Measurements from ENCODE around the gene TMEM209.

The TMEM209 gene

GRCh38 chr7:130143986-130144311, 61.3 kb downstream of the TMEM209 start:
- DNase-seq (ENCODE audit: low read depth in 2 of 2), result no peak

DNA sequence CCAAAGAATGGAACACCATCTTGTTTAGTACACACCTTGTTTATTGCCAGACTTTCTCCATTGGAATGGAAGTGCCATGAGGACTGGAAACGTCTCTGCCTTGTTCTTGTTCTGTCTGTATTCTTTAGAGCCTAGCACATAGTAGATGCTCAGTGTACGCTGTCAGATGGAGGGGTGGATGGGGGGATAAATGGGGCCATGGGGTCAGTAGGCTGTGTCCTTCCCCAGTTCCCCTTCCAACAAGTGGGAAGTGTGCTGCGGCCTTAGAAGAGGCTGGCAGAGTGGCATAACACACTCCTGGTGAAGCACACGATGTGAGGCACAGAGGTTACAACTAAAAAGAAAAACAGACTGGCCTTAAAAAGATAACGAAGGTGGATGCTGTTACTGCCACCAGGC, 61.9 kb downstream of the TMEM209 start:
- DNase-seq (ENCODE audit: low read depth in 2 of 2), result no peak

GRCh38 chr7:130142654-130143333, 62.4 kb downstream of the TMEM209 start:
- no peak for DNase-seq (ENCODE audit: low read depth in 2 of 2)

DNA sequence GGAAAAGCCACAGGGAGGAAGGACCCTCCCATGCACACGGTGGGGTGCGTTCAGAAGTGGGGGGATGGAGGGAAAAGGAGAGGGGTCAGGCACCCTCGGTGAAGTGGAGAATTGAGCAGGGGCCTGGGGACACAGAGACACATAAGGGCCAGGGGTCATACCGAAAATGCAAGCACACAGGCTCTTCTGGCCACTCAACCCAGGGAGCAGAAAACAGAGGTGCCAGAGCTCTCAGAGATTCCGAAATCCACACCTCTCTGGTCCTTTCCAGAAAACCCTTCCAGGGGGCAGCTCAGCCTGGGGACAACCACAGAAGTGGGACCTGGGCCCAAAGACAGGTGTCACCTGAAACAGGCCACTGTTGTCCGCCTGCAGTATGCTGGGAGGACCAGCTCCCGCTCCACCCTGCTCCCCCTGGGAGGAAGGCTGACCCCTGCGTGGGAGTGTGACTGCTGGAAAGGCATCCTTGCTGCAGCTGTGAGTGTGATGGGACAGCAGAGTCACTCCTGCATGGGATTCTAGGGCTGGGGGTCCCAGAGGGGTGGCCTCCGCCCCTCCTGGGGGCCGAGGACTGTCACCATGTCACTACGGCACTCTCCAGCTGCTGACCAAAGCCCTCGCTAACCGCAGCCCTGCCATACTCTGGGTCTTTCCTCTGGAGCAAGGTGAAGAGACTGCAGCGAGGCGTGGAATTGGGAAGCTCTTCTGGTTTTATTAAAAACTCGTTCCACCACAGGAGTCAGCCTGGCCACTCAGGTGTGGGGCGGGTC, 63.1 kb downstream of the TMEM209 start:
- no peak for DNase-seq (ENCODE audit: low read depth in 2 of 2)

- DNase-seq (ENCODE audit: low read depth in 2 of 2), result no peak
Measured at GRCh38 chr7:130141161-130141883, 63.9 kb downstream of the TMEM209 start.

- no peak for DNase-seq (ENCODE audit: low read depth in 2 of 2)
Measured at GRCh38 chr7:130140551-130141160, 64.5 kb downstream of the TMEM209 start.

DNA sequence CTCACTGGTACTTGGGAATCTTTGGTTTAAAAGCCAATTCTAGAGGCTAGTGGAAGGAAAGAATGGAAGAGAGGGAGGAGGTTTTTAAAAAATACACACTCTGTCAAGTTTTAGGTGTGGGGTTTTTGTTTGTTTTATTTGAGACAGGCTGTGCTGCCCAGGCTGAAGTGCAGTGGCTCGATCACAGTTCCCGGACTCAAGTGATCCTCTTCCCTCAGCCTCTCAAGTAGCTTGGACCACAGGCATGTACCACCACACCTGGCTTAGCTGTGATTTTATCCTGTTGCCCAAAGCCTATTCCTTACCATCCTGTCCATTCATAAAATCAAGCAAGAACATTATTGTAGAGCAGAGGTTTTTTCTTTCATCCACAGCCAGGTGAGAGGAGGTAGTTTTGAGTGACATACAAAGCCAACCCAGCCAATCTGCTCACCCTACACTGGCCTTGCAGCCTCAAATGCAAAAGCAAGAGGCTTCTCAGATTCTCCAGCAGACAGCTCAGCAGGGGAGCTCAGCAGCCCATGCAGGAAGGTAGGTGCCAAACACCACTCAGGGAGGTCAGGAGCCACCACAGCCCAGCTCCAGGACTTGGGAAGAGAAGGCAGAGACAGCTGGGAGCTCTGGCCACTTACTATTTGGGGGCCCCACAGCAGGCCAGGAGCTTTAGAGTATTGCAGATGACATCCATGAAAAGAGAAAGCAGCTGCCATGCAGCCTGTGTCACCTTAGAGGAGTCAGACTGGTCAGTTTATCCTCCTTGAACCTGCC, 65.8 kb downstream of the TMEM209 start:
- DNase-seq (ENCODE audit: low read depth in 2 of 2), result no peak

- no peak for DNase-seq (ENCODE audit: low read depth in 2 of 2)
Measured at GRCh38 chr7:130137207-130137606, 68.0 kb downstream of the TMEM209 start.

DNA sequence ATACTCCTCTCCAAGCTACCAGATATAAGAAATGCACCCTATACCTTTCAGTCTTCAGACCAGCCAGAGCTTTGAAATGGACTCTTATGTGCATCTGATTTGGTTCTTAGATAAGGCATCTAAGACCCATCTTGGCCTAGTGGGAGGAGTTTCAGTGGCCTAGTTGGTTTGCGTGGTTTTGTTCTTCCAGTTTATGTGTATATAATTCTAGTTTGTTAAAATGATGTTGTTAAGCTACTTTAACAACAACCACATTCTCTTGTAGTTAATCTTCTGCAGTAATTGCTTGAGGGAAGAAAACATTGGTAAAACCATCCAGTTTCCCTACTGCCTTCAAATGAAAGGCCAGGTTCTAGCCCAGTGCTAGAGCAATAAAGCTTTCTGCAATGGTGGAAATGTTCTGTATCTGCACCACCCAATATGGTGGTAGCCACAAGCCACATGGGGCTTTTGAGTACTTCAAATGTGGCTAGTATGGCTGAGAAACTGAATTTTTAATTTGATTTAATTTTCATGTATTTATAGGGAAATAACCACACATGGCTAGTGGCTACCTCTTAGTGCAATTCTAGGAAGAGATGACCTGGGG, 68.5 kb downstream of the TMEM209 start:
- DNase-seq (ENCODE audit: low read depth in 2 of 2), result no peak

DNA sequence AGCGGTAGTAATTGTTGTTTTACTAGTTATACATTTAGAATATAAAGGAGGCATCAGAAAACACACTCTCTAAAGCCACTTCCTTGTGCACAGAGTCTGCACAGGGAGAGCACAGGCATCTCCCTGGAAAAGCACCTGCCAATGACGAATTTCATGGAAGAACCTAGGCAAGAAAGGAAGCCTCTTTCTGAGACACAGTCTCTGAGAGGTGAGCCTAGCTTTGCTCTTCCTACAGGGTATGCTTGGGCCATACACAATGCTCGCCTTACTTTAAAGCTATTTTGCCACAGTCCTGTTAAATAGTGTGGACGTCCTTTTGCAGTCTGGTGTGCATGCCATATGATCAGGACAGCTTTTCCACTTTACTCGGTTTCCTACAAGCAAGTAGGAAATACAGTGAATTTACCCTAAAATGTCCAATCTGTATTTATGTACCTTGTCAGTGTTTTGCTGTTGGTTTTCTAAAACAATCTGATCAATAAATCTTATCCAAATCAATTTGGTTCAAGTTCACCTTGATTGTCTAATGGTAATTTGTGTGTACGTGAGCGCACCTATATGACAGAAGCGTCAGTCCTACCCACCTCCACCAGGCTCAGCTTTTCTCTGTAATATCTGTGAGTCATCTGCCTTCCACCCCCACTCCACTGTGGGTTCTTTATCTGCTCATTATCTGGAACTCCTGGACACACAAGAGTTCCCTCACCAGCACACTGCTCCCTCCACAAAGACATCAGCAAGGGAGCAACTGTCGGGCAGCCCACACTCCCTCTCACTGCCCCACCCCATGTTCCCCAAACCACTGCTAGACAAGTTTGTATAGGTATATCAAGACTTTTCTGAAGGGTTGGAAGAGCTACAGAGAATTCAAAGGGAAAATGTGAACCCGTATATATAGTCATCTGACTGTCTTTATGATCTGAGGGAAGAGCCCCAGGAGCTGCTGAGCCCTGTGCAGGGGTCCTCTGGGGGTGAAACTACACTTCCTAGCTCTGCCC, 69.7 kb downstream of the TMEM209 start:
- DNase-seq (ENCODE audit: low read depth in 2 of 2), result no peak

GRCh38 chr7:130134726-130135125, 70.5 kb downstream of the TMEM209 start:
- no peak for DNase-seq (ENCODE audit: low read depth in 2 of 2)

DNA sequence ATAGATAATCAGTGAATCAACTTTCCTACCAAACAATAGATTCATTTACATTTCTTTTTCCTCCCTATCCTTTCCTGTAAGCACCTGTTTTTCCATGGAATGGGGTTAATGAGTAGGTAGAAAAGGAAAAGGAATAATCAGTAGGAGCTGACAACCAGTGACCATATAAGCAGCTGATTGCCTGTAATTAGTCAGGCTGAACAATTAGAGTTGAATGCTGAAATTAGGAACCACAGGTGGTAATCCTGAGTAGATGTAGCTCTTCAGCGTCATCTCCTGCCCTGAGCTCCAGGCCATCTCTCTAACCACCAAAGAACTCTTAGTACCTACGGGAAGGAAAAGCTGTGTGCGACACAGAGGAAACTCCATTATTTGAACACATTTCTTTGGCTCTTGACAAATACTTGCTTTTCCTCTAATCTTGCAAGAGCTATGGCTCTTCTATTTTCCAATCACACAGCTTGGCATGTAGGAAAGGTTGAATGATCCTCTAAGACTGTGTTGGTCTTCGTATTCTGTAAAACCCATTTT, 71.0 kb downstream of the TMEM209 start:
- DNase-seq (ENCODE audit: low read depth in 2 of 2), result no peak

DNA sequence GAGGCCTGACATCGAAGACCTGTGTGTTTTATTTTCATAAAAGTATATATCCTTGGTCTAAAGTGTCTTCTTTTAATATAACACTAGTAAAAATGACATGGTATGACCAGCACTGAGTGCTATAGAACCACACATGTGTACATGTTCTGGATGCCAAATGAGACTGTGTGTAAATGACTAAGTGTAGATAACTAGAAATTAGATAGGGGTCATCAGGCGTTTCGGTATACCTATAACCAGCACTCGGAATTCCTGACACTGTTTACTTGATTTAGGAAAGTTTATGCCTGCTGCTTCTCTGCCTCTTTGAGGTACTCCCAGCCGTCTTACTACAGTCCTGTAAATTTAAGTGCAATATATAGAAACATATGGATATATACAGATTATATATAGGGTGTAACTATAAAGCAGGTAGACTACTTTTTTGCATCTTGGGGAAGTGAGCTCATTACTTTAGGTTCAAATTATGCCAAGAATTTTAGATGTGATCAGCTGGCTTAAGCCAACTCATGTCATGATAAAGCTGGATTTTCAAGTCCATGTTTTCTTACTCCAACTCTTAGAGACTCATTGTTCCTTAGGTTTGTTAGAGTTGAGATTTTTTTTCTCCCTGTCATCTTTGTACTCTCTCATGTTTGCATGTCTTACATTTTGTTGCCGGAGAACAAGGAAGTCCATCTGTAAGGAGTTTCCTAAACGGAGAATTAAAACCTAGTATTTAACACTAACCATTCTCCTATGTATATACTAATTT, 72.0 kb downstream of the TMEM209 start:
- no peak for DNase-seq (ENCODE audit: low read depth in 2 of 2)

DNA sequence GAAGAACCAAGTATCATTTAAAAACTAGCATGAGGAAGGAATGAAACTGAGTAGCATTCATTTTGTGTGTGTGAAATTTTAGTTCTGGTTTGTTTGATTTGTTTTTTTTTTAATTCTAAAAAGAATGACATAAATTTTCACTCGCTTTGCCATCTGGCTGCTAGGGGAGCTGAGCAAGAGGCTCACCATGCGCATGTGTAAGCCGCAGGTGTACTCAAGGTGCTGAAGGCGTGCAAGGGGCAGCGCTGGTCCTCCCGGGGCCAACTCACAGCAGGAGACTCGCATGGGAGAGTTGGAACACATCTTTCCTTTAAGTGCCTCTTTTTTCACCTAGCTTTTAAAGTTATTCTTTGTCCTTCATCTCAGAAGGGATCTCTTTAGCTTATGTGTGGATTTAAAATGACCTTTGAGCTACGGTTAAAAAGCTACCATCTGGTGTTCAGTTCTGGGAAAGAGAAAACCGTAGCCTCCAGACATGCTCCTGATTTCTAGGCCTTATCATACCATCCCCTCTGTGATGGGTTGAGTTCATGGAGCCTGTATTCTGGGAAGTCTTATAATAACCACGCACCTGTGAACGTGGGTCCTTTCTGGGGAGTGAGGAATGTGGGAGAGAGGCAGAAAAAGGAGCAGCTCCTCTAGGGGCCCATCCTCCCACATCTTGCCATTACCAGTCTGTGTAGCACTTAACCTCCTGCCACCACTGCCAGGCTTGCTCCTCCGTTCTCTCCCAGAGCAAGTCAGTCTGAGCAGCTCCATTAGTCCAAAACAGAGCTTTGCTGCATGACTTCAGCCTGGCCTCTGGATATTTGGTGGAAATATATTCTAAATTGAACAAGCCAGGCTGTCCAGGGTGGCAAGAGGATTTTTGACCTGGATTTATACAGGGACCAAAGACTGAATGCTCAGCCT, 73.0 kb downstream of the TMEM209 start:
- DNase-seq (ENCODE audit: low read depth in 2 of 2), result no peak

- DNase-seq (ENCODE audit: low read depth in 2 of 2), result no peak
Measured at GRCh38 chr7:130131191-130131834, 73.9 kb downstream of the TMEM209 start.

- no peak for DNase-seq (ENCODE audit: low read depth in 2 of 2)
Measured at GRCh38 chr7:130129011-130129411, 76.2 kb downstream of the TMEM209 start.

- no peak for DNase-seq (ENCODE audit: low read depth in 2 of 2)
Measured at GRCh38 chr7:130127821-130128317, 77.3 kb downstream of the TMEM209 start.

All from stimulated activated CD8-positive, alpha-beta memory T cell treated with anti-CD3 and anti-CD28 coated beads, Interleukin-7, amount 100 ng/mL, for 4 hours (primary cell).